B cell (primary cell): ENCODE results near the gene NTRK3. TPM values are rescaled to one million over a fixed set of nuclear protein-coding genes. Genes with fewer than 3 reads are reported as not detected.

Experiments
- ATAC-seq: fragments of 200-7000 bp; cut with Tn5 transposase; one replicate; pipeline ENCODE4 v1.10.0; 2021; ENCODE audit warnings: low read depth, mild to moderate bottlenecking, moderate number of reproducible peaks, moderate library complexity
- CTCF ChIA-PET: fragments of 350-600 bp; sonication (Branson Sonifier 250); formaldehyde crosslinking; loops from one replicate; lab custom pipeline; 2021; ENCODE audit warnings: antibody characterized with exemption, inconsistent platforms; lab: Charles Lee
- POLR2A ChIA-PET: fragments of 350-600 bp; sonication (Branson Sonifier 250); formaldehyde crosslinking; loops from one replicate; lab custom pipeline; 2021; ENCODE audit warnings: antibody characterized with exemption; lab: Charles Lee
- DNase-seq: peaks from one replicate; pipeline ENCODE4 v3.0.0; 2013
- H2AFZ ChIP-seq: 2 replicates; pipeline ENCODE4 v1.6.1; 2012; ENCODE audit warnings: mild to moderate bottlenecking, low read depth, low read length; ENCODE audit not compliant: insufficient read depth, poor library complexity, severe bottlenecking
- H3K27ac ChIP-seq, 2 donors: 1 replicate in 1 of 2; 2 replicates in 1 of 2; pipeline ENCODE4 v1.5.1; 2012 to 2013; ENCODE audit warnings: low read length in 2 of 2, mild to moderate bottlenecking in 2 of 2, moderate library complexity in 1 of 2
- H3K27me3 ChIP-seq, 4 experiments: fragments of 200-600 bp in 1 of 4; sonication (generic) in 1 of 4; replicated peaks in 1 of 4; 1 replicate in 2 of 4; 2 replicates in 2 of 4; pipeline versions ENCODE4 v1.6.1 to v1.7.0; 2013 to 2016; ENCODE audit warnings: low read length in 3 of 4, mild to moderate bottlenecking in 2 of 4, mixed read lengths in 1 of 4, moderate library complexity in 1 of 4; ENCODE audit not compliant: insufficient read depth in 4 of 4, control insufficient read depth in 3 of 4; ENCODE audit errors: control extremely low read depth in 1 of 4
- H3K36me3 ChIP-seq, 2 experiments: replicated peaks in 1 of 2; 1 replicate in 1 of 2; 2 replicates in 1 of 2; pipeline versions ENCODE4 v1.6.1 to v1.7.1; 2013; ENCODE audit warnings: low read length in 1 of 2; ENCODE audit not compliant: insufficient read depth in 2 of 2, control insufficient read depth in 1 of 2; ENCODE audit errors: control extremely low read depth in 1 of 2, extremely low read depth in 1 of 2
- H3K4me1 ChIP-seq, 2 donors: fragments of 200-600 bp in 1 of 2; sonication (generic) in 1 of 2; 1 replicate in 1 of 2; 2 replicates in 1 of 2; pipeline versions ENCODE4 v1.5.1 to v1.6.1; 2013 to 2017; ENCODE audit warnings: low read length in 2 of 2; ENCODE audit not compliant: control insufficient read depth in 2 of 2, insufficient read depth in 2 of 2
- H3K4me2 ChIP-seq: replicated peaks from 2 replicates; pipeline ENCODE3; 2012; ENCODE audit warnings: mild to moderate bottlenecking, low read depth, low read length; ENCODE audit not compliant: poor library complexity, severe bottlenecking
- H3K4me3 ChIP-seq, 5 experiments: fragments of 200-600 bp in 1 of 5; sonication (generic) in 1 of 5; 1 replicate in 3 of 5; 2 replicates in 2 of 5; pipeline versions ENCODE4 v1.5.1 to v1.7.0; 2011 to 2016; ENCODE audit warnings: low read length in 4 of 5, mild to moderate bottlenecking in 4 of 5, low read depth in 2 of 5, control low read depth in 1 of 5, moderate library complexity in 1 of 5; ENCODE audit not compliant: insufficient read depth in 1 of 5; ENCODE audit errors: control extremely low read depth in 1 of 5, extremely low read depth in 1 of 5
- H3K79me2 ChIP-seq: fragments of 200-600 bp; sonication (generic); one replicate; pipeline ENCODE4 v1.6.0; 2016; ENCODE audit warnings: low read length; ENCODE audit not compliant: control insufficient read depth, insufficient read depth
- H3K9ac ChIP-seq: fragments of 200-600 bp; sonication (generic); 2 replicates; pipeline ENCODE4 v1.6.1; 2017; ENCODE audit warnings: mild to moderate bottlenecking, low read length, moderate library complexity
- H3K9me3 ChIP-seq, 3 donors: one replicate each; pipeline versions ENCODE4 v1.6.1 to v1.7.1; 2013; ENCODE audit warnings: low read length in 2 of 3; ENCODE audit not compliant: control insufficient read depth in 2 of 3, insufficient read depth in 1 of 3; ENCODE audit errors: control extremely low read depth in 1 of 3
- H4K20me1 ChIP-seq: 2 replicates; pipeline ENCODE4 v1.6.0; 2012; ENCODE audit warnings: mild to moderate bottlenecking, low read length; ENCODE audit not compliant: insufficient read depth, control insufficient read depth, poor library complexity, severe bottlenecking
- H3K27ac Mint-ChIP-seq: one replicate; pipeline ENCODE4 v1.8.0; 2021; ENCODE audit warnings: mixed read lengths
- H3K27me3 Mint-ChIP-seq: one replicate; pipeline ENCODE4 v1.8.0; 2021; ENCODE audit warnings: mixed read lengths
- H3K4me1 Mint-ChIP-seq: one replicate; pipeline ENCODE4 v1.8.0; 2021; ENCODE audit warnings: mixed read lengths
- H3K4me3 Mint-ChIP-seq: one replicate; pipeline ENCODE4 v1.8.0; 2021; ENCODE audit warnings: mixed read lengths
- H3K9me3 Mint-ChIP-seq: one replicate; pipeline ENCODE4 v1.8.0; 2022; ENCODE audit warnings: mixed read lengths; ENCODE audit not compliant: insufficient read depth
- EZH2 ChIP-seq: IDR thresholded peaks from 2 replicates; pipeline ENCODE4 v1.6.1; 2012; ENCODE audit warnings: borderline replicate concordance, low read depth, mild to moderate bottlenecking, moderate library complexity, low read length; ENCODE audit not compliant: insufficient read depth, poor library complexity, severe bottlenecking
- WGBS: methylation state at CpG from one replicate; pipeline ENCODE4 v1.1.5; 2013; ENCODE audit warnings: missing lambda C conversion rate; ENCODE audit not compliant: insufficient coverage; 5-methylcytosine and 5-hydroxymethylcytosine counted together
- intact Hi-C: fragments of 100-400 bp; cut with micrococcal nuclease; formaldehyde crosslinking; loops from one replicate; pipeline ENCODE4 v1.10.0; 2022
- polyA plus RNA-seq: library from polyadenylated mRNA; depleted of rRNA; stranded (reverse); fragments of >200 nt; gene quantifications from 2 replicates; pipeline ENCODE4 v1.2.3, GENCODE V29; 2012
- total RNA-seq, 2 donors: library from RNA; stranded (reverse); fragments of 120-200 nt in 1 of 2; gene quantifications; 1 replicate in 1 of 2; 2 replicates in 1 of 2; pipeline versions ENCODE4 v1.2.3 to v1.2.4, GENCODE V29; 2013 to 2022
- TF ChIP-seq, protein P1 (sequence below): fragments of 200-600 bp; IDR thresholded peaks from one replicate; pipeline ENCODE4 v1.8.0; 2022; ENCODE audit warnings: antibody characterized with exemption, mild to moderate bottlenecking

Gene NTRK3
- total and polyA plus RNA-seq, 2 donors (not counting 1 experiment from before 2014, with no cell fraction given), result not detected

DNA sequence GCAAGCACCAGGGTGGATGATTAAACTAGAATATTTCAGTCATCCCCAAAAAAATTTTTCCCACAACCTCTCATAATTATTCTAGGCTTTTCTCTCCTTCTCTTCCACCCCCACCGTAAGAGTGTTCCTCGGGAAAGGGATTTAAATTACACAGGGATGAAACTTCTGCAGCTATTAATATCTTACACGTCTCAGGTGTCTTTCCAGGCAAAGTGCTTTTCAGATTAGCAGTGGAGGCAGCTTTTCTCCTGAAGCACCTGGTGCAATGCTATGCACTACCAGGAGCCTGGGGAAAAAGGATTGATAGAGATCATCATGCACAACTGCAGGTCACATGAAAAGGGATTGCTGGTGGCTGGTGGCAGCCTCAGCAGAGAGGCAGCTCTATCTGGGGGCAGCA is 250.4 kb downstream of the NTRK3 start:
- DNase-seq, result no peak
- no peaks in the 10 kb centered on the region for H3K9me3 ChIP-seq
- no peaks in the 10 kb centered on the region for H3K79me2 ChIP-seq
- intact Hi-C loops, result no loop called here
- Mint-ChIP-seq H3K27me3 (no peaks in the 10 kb centered on the region), H3K4me1 (no peaks in the 10 kb centered on the region), H3K4me3 (no peak overlapping the region), H3K9me3 (no peaks in the 10 kb centered on the region), H3K27ac (no peak overlapping the region)
- WGBS, result no CpG with 5 or more reads among the region's 3 CpGs
- no peaks in the 10 kb centered on the region for H3K27me3 ChIP-seq
- H2AFZ ChIP-seq, result no peak overlapping the region
- H3K36me3 ChIP-seq, result no peaks in the 10 kb centered on the region
- CTCF ChIA-PET, result no interaction called here
- no peak overlapping the region for H3K4me2 ChIP-seq
- no peaks in the 10 kb centered on the region for H4K20me1 ChIP-seq
- H3K27ac ChIP-seq, result no peak overlapping the region
- H3K4me3 ChIP-seq, result no peak overlapping the region
- H3K4me1 ChIP-seq, result no peaks in the 10 kb centered on the region
- ATAC-seq, result no peak
- no peak overlapping the region for H3K9ac ChIP-seq
- no peak for TF ChIP-seq EZH2
- TF ChIP-seq, protein P1, sequence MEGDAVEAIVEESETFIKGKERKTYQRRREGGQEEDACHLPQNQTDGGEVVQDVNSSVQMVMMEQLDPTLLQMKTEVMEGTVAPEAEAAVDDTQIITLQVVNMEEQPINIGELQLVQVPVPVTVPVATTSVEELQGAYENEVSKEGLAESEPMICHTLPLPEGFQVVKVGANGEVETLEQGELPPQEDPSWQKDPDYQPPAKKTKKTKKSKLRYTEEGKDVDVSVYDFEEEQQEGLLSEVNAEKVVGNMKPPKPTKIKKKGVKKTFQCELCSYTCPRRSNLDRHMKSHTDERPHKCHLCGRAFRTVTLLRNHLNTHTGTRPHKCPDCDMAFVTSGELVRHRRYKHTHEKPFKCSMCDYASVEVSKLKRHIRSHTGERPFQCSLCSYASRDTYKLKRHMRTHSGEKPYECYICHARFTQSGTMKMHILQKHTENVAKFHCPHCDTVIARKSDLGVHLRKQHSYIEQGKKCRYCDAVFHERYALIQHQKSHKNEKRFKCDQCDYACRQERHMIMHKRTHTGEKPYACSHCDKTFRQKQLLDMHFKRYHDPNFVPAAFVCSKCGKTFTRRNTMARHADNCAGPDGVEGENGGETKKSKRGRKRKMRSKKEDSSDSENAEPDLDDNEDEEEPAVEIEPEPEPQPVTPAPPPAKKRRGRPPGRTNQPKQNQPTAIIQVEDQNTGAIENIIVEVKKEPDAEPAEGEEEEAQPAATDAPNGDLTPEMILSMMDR, result no peak
- POLR2A ChIA-PET, result no interaction called here

DNA sequence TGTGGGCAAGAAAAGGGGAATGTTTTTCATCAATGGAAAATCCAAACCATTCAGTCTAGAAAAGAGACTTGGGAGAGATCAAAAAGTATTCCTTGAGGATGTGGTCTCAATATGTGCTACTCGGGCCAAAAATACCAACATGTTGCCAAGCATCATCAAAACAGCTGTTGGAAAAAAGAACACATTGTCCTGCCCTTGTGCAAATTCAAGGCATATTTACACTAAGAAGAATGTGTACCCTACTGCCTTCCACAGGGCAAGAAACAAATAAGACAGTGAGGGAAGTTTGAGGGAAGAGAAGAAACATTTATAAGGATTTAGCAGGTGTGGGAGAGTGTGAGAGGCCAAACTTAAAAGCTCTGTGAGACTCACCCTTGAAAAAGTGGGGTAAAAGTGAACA is 252.1 kb downstream of the NTRK3 start:
- TF ChIP-seq, protein P1, result no peak
- no peak for TF ChIP-seq EZH2
- Histone ChIP-seq H3K4me3 (no peak overlapping the region), H3K4me2 (no peak overlapping the region), H4K20me1 (no peaks in the 10 kb centered on the region), H3K9ac (no peak overlapping the region), H3K27me3 (no peaks in the 10 kb centered on the region), H3K36me3 (no peaks in the 10 kb centered on the region), H2AFZ (no peak overlapping the region), H3K4me1 (no peaks in the 10 kb centered on the region), H3K27ac (no peak overlapping the region), H3K79me2 (no peaks in the 10 kb centered on the region), H3K9me3 (no peaks in the 10 kb centered on the region)
- Mint-ChIP-seq H3K27ac (no peak overlapping the region), H3K4me1 (no peaks in the 10 kb centered on the region), H3K27me3 (no peaks in the 10 kb centered on the region), H3K9me3 (no peaks in the 10 kb centered on the region), H3K4me3 (no peak overlapping the region)
- WGBS, result 100% methylated on average over 1 of the region's 1 CpG
- POLR2A ChIA-PET, result no interaction called here
- ATAC-seq (no peak), DNase-seq (no peak)
- CTCF ChIA-PET, result no interaction called here
- intact Hi-C loops, result no loop called here
